ENCODE data around the gene LRRC46. TPM values are rescaled to one million over a fixed set of nuclear protein-coding genes. Genes with fewer than 3 reads are reported as not detected.

LRRC46 gene
- total RNA-seq, 1 experiment from 2014 or later, result 0.31 TPM

GRCh38 chr17:47800686-47801085 is 30.8 kb upstream of the LRRC46 start:
- H3K14ac ChIP-seq (ENCODE audit: insufficient read depth, low read length), result no peak overlapping the region
- no peak overlapping the region for H2AK5ac ChIP-seq (ENCODE audit: insufficient read length, low read length)
- no peaks in the 10 kb centered on the region for H3K36me3 Mint-ChIP-seq (ENCODE audit: insufficient read depth in 1 of 3, low read depth in 3 of 3)
- H3K18ac ChIP-seq (ENCODE audit: insufficient read length, low read depth, low read length), result no peak overlapping the region
- no peak overlapping the region for H3K56ac ChIP-seq (ENCODE audit: insufficient read length, low read depth, low read length)
- WGBS (ENCODE audit: extremely low coverage, insufficient read length, low lambda C conversion rate), result no CpG with 5 or more reads among the region's 12 CpGs
- no peaks in the 10 kb centered on the region for H3K9me3 ChIP-seq (ENCODE audit: control insufficient read depth, low read depth, low read length)
- H2BK15ac ChIP-seq (ENCODE audit: low read depth, low read length), result no peak overlapping the region
- no peak overlapping the region for H3K4me2 ChIP-seq (ENCODE audit: insufficient read depth, insufficient read length, low read length)
- no peak overlapping the region for H2BK120ac ChIP-seq (ENCODE audit: low read depth, low read length, poor library complexity, severe bottlenecking)
- H3K23ac ChIP-seq (ENCODE audit: insufficient read length, low read depth, low read length), result no peak overlapping the region
- H3K9ac ChIP-seq (ENCODE audit: extremely low read depth, insufficient read length, low read length), result no peak overlapping the region
- no peak overlapping the region for H4K8ac ChIP-seq (replicated peaks; ENCODE audit: insufficient read length, low read depth, low read length)
- H3T11ph ChIP-seq (ENCODE audit: low read length), result no peak overlapping the region
- H2BK12ac ChIP-seq (ENCODE audit: insufficient read length, low read depth, low read length), result no peak overlapping the region
- H2BK20ac ChIP-seq (ENCODE audit: low read depth, low read length, poor library complexity, severe bottlenecking), result no peak overlapping the region
- no peaks in the 10 kb centered on the region for H3K4me1 ChIP-seq (ENCODE audit: insufficient read depth, low read length)
- no peaks in the 10 kb centered on the region for H3K23me2 ChIP-seq (ENCODE audit: insufficient read length, low read depth, low read length, poor library complexity, severe bottlenecking)
- H4K5ac ChIP-seq (ENCODE audit: insufficient read length, low read depth, low read length), result no peak overlapping the region
- H3K4ac ChIP-seq (ENCODE audit: low read depth, low read length), result no peak overlapping the region
- no peaks in the 10 kb centered on the region for H3K79me1 ChIP-seq (ENCODE audit: insufficient read depth, low read depth, low read length, poor library complexity, severe bottlenecking)
- no peaks in the 10 kb centered on the region for H3K4me1 Mint-ChIP-seq
- DNase-seq, result peak; percentile 32
- no peak for TF ChIP-seq CTCF (conservative IDR thresholded peaks at IDR 0.05)
- H4K20me1 ChIP-seq (ENCODE audit: control insufficient read depth, insufficient read depth, insufficient read length), result no peaks in the 10 kb centered on the region
- no peaks in the 10 kb centered on the region for H3K79me2 ChIP-seq (ENCODE audit: insufficient read depth, low read length)
- H3K27ac Mint-ChIP-seq, result no peak overlapping the region
- no peak overlapping the region for H3K4me3 Mint-ChIP-seq
- H3K27ac ChIP-seq (ENCODE audit: insufficient read length, low read depth, low read length), result no peak overlapping the region
- no peaks in the 10 kb centered on the region for H3K9me3 Mint-ChIP-seq
- H4K91ac ChIP-seq (ENCODE audit: insufficient read length, low read depth, low read length), result no peak overlapping the region
- no peaks in the 10 kb centered on the region; the same call in 1 of the 2 replicates for H3K27me3 ChIP-seq (ENCODE audit: insufficient read depth, low read length)
- H2AFZ ChIP-seq (ENCODE audit: low read length), result no peak overlapping the region
- no peak overlapping the region for H2BK5ac ChIP-seq (ENCODE audit: insufficient read length, low read length)
- H3K27me3 Mint-ChIP-seq (ENCODE audit: low read depth), result peaks cover 16% of the 10 kb centered on the region

All from H9 (cell line).